HG03135 (cell line): ENCODE results near the gene NCK2.
A peak's percentile ranks its signal among the peaks of the same experiment; 100 is the strongest.

Source experiments
- ATAC-seq: cut with Tn5 transposase; IDR thresholded peaks from one replicate; pipeline ENCODE4 v1.9.1; 2021; ENCODE audit warnings: mild to moderate bottlenecking, moderate library complexity; ENCODE audit not compliant: unreplicated experiment

Gene NCK2

GRCh38 chr2:105789745-105790460, 45.2 kb downstream of the NCK2 start:
- peak; percentile 59 for ATAC-seq

- peak; percentile 9 for ATAC-seq
Observed at GRCh38 chr2:105790461-105791149, 45.9 kb downstream of the NCK2 start.

- ATAC-seq: no peak
Observed at GRCh38 chr2:105791229-105791628, 46.5 kb downstream of the NCK2 start.

GRCh38 chr2:105792561-105792960, 47.8 kb downstream of the NCK2 start:
- no peak for ATAC-seq

- ATAC-seq: no peak
Observed at GRCh38 chr2:105793196-105793975, 48.7 kb downstream of the NCK2 start.

GRCh38 chr2:105794926-105795574, 50.3 kb downstream of the NCK2 start:
- ATAC-seq: no peak

- ATAC-seq: no peak
Observed at GRCh38 chr2:105795575-105795934, 50.8 kb downstream of the NCK2 start.

- no peak for ATAC-seq
Observed at GRCh38 chr2:105796131-105796638, 51.5 kb downstream of the NCK2 start.

GRCh38 chr2:105796791-105797190, 52.1 kb downstream of the NCK2 start:
- no peak for ATAC-seq

GRCh38 chr2:105797298-105797819, 52.6 kb downstream of the NCK2 start:
- peak; percentile 49 for ATAC-seq

GRCh38 chr2:105798595-105798994, 53.9 kb downstream of the NCK2 start:
- ATAC-seq: no peak

- no peak for ATAC-seq
Observed at GRCh38 chr2:105800036-105800713, 55.5 kb downstream of the NCK2 start.

- ATAC-seq: no peak
Observed at GRCh38 chr2:105800953-105801635, 56.4 kb downstream of the NCK2 start.

- ATAC-seq: no peak
Observed at GRCh38 chr2:105801961-105802360, 57.2 kb downstream of the NCK2 start.

- ATAC-seq: peak; percentile 55
Observed at GRCh38 chr2:105802587-105802986, 57.9 kb downstream of the NCK2 start.

- ATAC-seq: no peak
Observed at GRCh38 chr2:105803337-105803736, 58.6 kb downstream of the NCK2 start.

- ATAC-seq: no peak
Observed at GRCh38 chr2:105803773-105804172, 59.1 kb downstream of the NCK2 start.

GRCh38 chr2:105804266-105804665, 59.6 kb downstream of the NCK2 start:
- no peak for ATAC-seq

GRCh38 chr2:105806996-105807395, 62.3 kb downstream of the NCK2 start:
- ATAC-seq: no peak
